HepG2 (cell line): ENCODE measurements around the gene TPGS1. TPM values are rescaled to one million over a fixed set of nuclear protein-coding genes. Genes with fewer than 3 reads are reported as not detected.
A peak's percentile ranks its signal among the peaks of the same experiment; 100 is the strongest.

Source experiments
- FOSL1 ChIP-seq: sonication (generic); formaldehyde crosslinking; IDR thresholded peaks from 2 replicates; pipeline ENCODE4 v1.9.0; 2021; ENCODE audit warnings: missing genetic modification reagents, borderline replicate concordance
- FOXA1 ChIP-seq, 2 experiments: fragments of 450-650 bp in 1 of 2; sonication (generic) in 1 of 2; formaldehyde crosslinking in 1 of 2; IDR thresholded peaks; 2 replicates each; pipeline versions ENCODE4 v1.4.0 to v1.6.1; 2016 to 2020; ENCODE audit warnings: missing genetic modification reagents in 1 of 2
- FOXP1 ChIP-seq, 2 experiments: fragments of 450-650 bp in 1 of 2; IDR thresholded peaks; 2 replicates each; pipeline ENCODE4 v1.6.1; 2017 to 2018; ENCODE audit warnings: antibody characterized with exemption in 1 of 2
- GFI1 ChIP-seq: sonication (generic); formaldehyde crosslinking; IDR thresholded peaks from 2 replicates; pipeline ENCODE4 v1.5.0; 2020; ENCODE audit warnings: missing genetic modification reagents, mild to moderate bottlenecking, borderline replicate concordance
- GTF2F1 ChIP-seq: fragments of 150-350 bp; IDR thresholded peaks from 2 replicates; pipeline ENCODE4 v1.6.1; 2014; ENCODE audit warnings: low read length
- HMG20B ChIP-seq: conservative IDR thresholded peaks from 2 replicates; pipeline ENCODE4 v1.6.1; 2016; ENCODE audit warnings: missing genetic modification reagents, missing compliant biosample characterization
- HNRNPH1 ChIP-seq: fragments of 200-400 bp; formaldehyde crosslinking; optimal IDR thresholded peaks from 2 replicates; pipeline ENCODE3; 2017; ENCODE audit warnings: mild to moderate bottlenecking, low read depth, low read length
- JUNB ChIP-seq: sonication (generic); formaldehyde crosslinking; IDR thresholded peaks from 2 replicates; pipeline ENCODE4 v1.8.0; 2022; ENCODE audit warnings: missing genetic modification reagents, mild to moderate bottlenecking, borderline replicate concordance
- KDM4B ChIP-seq: sonication (generic); formaldehyde crosslinking; IDR thresholded peaks from 2 replicates; pipeline ENCODE4 v1.4.0; 2020; ENCODE audit warnings: missing genetic modification reagents
- KLF11 ChIP-seq: IDR thresholded peaks from 2 replicates; pipeline ENCODE4 v1.6.1; 2016; ENCODE audit warnings: missing compliant biosample characterization
- MLX ChIP-seq: IDR thresholded peaks from 2 replicates; pipeline ENCODE4 v1.6.1; 2016
- NR2C2 ChIP-seq: sonication (generic); formaldehyde crosslinking; IDR thresholded peaks from 2 replicates; pipeline ENCODE4 v1.4.0; 2020; ENCODE audit warnings: missing genetic modification reagents, mild to moderate bottlenecking, moderate library complexity, borderline replicate concordance
- SNAI1 ChIP-seq: sonication (generic); formaldehyde crosslinking; IDR thresholded peaks from 2 replicates; pipeline ENCODE4 v1.5.0; 2020; ENCODE audit warnings: mild to moderate bottlenecking, missing genetic modification reagents, borderline replicate concordance
- TEAD2 ChIP-seq: sonication (generic); formaldehyde crosslinking; IDR thresholded peaks from 2 replicates; pipeline ENCODE4 v1.9.0; 2021; ENCODE audit warnings: missing genetic modification reagents
- TGIF2 ChIP-seq: IDR thresholded peaks from 2 replicates; pipeline ENCODE4 v1.6.1; 2016; ENCODE audit warnings: control low read depth, missing compliant biosample characterization
- ZC3H4 ChIP-seq: sonication (generic); formaldehyde crosslinking; IDR thresholded peaks from 2 replicates; pipeline ENCODE4 v1.4.0; 2020; ENCODE audit warnings: missing genetic modification reagents, borderline replicate concordance
- ZFAT ChIP-seq: sonication (generic); formaldehyde crosslinking; conservative IDR thresholded peaks from 2 replicates; pipeline ENCODE4 v1.8.1; 2023; ENCODE audit warnings: missing genetic modification reagents, inconsistent platforms
- ZHX1 ChIP-seq: sonication (generic); formaldehyde crosslinking; IDR thresholded peaks from 2 replicates; pipeline ENCODE4 v1.8.1; 2022; ENCODE audit warnings: low read depth, mild to moderate bottlenecking, missing genetic modification reagents
- ZMYM4 ChIP-seq: sonication (generic); formaldehyde crosslinking; IDR thresholded peaks from 2 replicates; pipeline ENCODE4 v1.8.1; 2023; ENCODE audit warnings: mild to moderate bottlenecking, missing genetic modification reagents
- ZNF17 ChIP-seq: sonication (generic); formaldehyde crosslinking; IDR thresholded peaks from 2 replicates; pipeline ENCODE4 v1.5.0; 2020; ENCODE audit warnings: mild to moderate bottlenecking, missing genetic modification reagents
- ZNF224 ChIP-seq: sonication (generic); formaldehyde crosslinking; IDR thresholded peaks from 2 replicates; pipeline ENCODE4 v1.5.0; 2020; ENCODE audit warnings: mild to moderate bottlenecking, missing genetic modification reagents
- ZNF251 ChIP-seq: sonication (generic); formaldehyde crosslinking; IDR thresholded peaks from 2 replicates; pipeline ENCODE4 v1.9.0; 2021; ENCODE audit warnings: mild to moderate bottlenecking, missing genetic modification reagents
- ZNF333 ChIP-seq: sonication (generic); formaldehyde crosslinking; IDR thresholded peaks from 2 replicates; pipeline ENCODE4 v1.4.0; 2020; ENCODE audit warnings: mild to moderate bottlenecking, missing genetic modification reagents, borderline replicate concordance
- ZNF432 ChIP-seq: sonication (generic); formaldehyde crosslinking; IDR thresholded peaks from 2 replicates; pipeline ENCODE4 v1.5.0; 2020; ENCODE audit warnings: missing genetic modification reagents, mild to moderate bottlenecking, borderline replicate concordance
- ZNF607 ChIP-seq: sonication (generic); formaldehyde crosslinking; IDR thresholded peaks from 2 replicates; pipeline ENCODE4 v1.5.1; 2020; ENCODE audit warnings: missing genetic modification reagents, mild to moderate bottlenecking, borderline replicate concordance
- ZNF704 ChIP-seq: sonication (generic); formaldehyde crosslinking; IDR thresholded peaks from 2 replicates; pipeline ENCODE4 v1.8.1; 2023; ENCODE audit warnings: mild to moderate bottlenecking, inconsistent platforms, moderate library complexity, missing genetic modification reagents, borderline replicate concordance
- polyA plus RNA-seq, 8 experiments: library from polyadenylated mRNA; depleted of rRNA in 3 of 8; stranded (reverse) in 7 of 8; unstranded in 1 of 8; fragments of >200 nt; fragmentation: Illumina TruSeq in 4 of 8; extraction: Trizol in 4 of 8; gene quantifications; 2 replicates each; pipeline versions ENCODE4 v1.2.1 to v1.2.3, GENCODE V29; 2011 to 2016; ENCODE audit warnings: low read depth in 4 of 8, missing spikeins in 1 of 8, mixed read lengths in 1 of 8; ENCODE audit not compliant: insufficient read depth in 1 of 8
- total RNA-seq, 5 experiments: library from RNA; depleted of rRNA; stranded (reverse); fragments of >200 nt; fragmentation: Illumina TruSeq; extraction: Trizol; gene quantifications; 2 replicates each; pipeline ENCODE4 v1.2.3, GENCODE V29; 2016; ENCODE audit warnings: low read depth in 1 of 5

The TPGS1 gene
- total and polyA plus RNA-seq, 2 of the 13 experiments (the other 11 are each of a cell fraction or from before 2014, with no cell fraction given), result 1.1 to 6.2 TPM

GRCh38 chr19:506404-507285 lies 652 bp upstream of the TPGS1 start (continued):
- TF ChIP-seq SNAI1 (CRISPR knock-in tag) (no peak), ZNF251 (CRISPR knock-in tag) (no peak), ZNF224 (CRISPR knock-in tag) (peak; percentile 65; the same call in 1 of the 2 replicates), ZHX1 (CRISPR knock-in tag) (no peak; the same call in 1 of the 2 replicates), ZNF333 (CRISPR knock-in tag) (no peak; the same call in 1 of the 2 replicates), ZC3H4 (CRISPR knock-in tag) (no peak; the same call in 1 of the 2 replicates), ZMYM4 (peak; percentile 67; the same call in 1 of the 2 replicates), ZNF432 (CRISPR knock-in tag) (no peak), KDM4B (CRISPR knock-in tag) (peak; percentile 49; the same call in 1 of the 2 replicates), ZNF607 (CRISPR knock-in tag) (peak; percentile 37; the same call in 1 of the 2 replicates), ZNF17 (CRISPR knock-in tag) (no peak), HMG20B (CRISPR knock-in tag) (no peak), GTF2F1 (no peak), FOSL1 (CRISPR knock-in tag) (no peak), KLF11 (0 out of 2 replicates have a peak, but pooled peaks have one; percentile 6), ZNF704 (no peak), FOXP1 (IDR thresholded peaks at IDR 0.05) (no peak), FOXP1 (CRISPR knock-in tag; IDR thresholded peaks at IDR 0.05) (0 out of 2 replicates have a peak, but pooled peaks have one; percentile 30), FOXA1 (IDR thresholded peaks at IDR 0.05) (no peak), FOXA1 (CRISPR knock-in tag; IDR thresholded peaks at IDR 0.05) (peak; percentile 40; the same call in 1 of the 2 replicates), ZFAT (CRISPR knock-in tag) (no peak), TGIF2 (no peak), MLX (CRISPR knock-in tag) (0 out of 2 replicates have a peak, but pooled peaks have one; percentile 37), NR2C2 (CRISPR knock-in tag) (no peak), JUNB (CRISPR knock-in tag) (no peak), TEAD2 (CRISPR knock-in tag) (no peak), GFI1 (CRISPR knock-in tag) (no peak; the same call in 1 of the 2 replicates), HNRNPH1 (no peak)
